Liver (tissue), 3 donors: ENCODE measurements around the gene TPX2.

ENCODE experiments used
- FOXA1 ChIP-seq: IDR thresholded peaks from 2 replicates; pipeline ENCODE4 v1.6.1; 2016; ENCODE audit warnings: antibody characterized with exemption
- JUND ChIP-seq, 2 donors: IDR thresholded peaks; 2 replicates each; pipeline ENCODE4 v1.6.1; 2016; ENCODE audit warnings: antibody characterized with exemption in 2 of 2
- RAD21 ChIP-seq, 2 donors: IDR thresholded peaks; 2 replicates each; pipeline ENCODE4 v1.6.1; 2016; ENCODE audit warnings: antibody characterized with exemption in 2 of 2, mild to moderate bottlenecking in 2 of 2
- TAF1 ChIP-seq: conservative IDR thresholded peaks from 2 replicates; pipeline ENCODE4 v1.6.1; 2016; ENCODE audit warnings: antibody characterized with exemption, mild to moderate bottlenecking
- YY1 ChIP-seq: IDR thresholded peaks from 2 replicates; pipeline ENCODE4 v1.6.1; 2016; ENCODE audit warnings: antibody characterized with exemption, mild to moderate bottlenecking
- TF ChIP-seq, protein P1 (sequence below): fragments of 150-350 bp; IDR thresholded peaks from 2 replicates; pipeline ENCODE4 v1.5.1; 2017; ENCODE audit warnings: improper control_type of control experiment, low read depth, low read length; ENCODE audit not compliant: missing input control
- TF ChIP-seq, protein P2 (sequence below): IDR thresholded peaks from 2 replicates; pipeline ENCODE4 v1.6.1; 2016; ENCODE audit warnings: antibody characterized with exemption, mild to moderate bottlenecking
- donor health status: healthy.
- donor health status: healthy.

DNA sequence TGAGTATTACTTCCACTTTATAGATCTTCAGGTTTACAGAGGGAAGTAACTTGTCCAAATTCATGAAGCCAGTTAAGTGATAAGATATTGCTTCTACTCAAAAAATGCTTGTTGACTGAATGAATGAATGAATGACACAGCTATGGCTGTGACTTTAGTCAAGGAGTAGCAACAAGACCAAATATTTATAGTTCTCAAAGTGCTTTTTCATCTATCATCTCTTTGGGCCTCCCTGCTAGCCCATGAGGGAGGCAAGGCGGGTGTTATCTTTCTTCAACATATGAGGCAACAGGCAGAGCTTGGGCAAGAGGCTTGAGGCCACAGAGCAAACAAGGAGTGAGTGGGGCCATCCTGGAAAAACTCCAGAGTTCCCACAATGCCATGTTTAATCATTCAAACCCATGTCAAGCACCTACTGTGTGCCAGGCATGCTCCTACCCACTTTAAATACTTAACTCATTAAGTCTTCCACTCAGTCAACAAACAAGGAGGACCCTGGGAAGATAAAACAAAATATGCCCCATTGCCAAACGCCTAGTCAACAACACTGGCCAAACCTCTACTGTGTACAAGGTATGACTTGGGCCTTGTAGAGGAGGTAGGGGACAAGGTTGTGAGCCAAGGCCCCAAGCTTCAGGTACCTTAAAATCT, 32.4 kb upstream of the TPX2 start:
- TF ChIP-seq, protein P1, sequence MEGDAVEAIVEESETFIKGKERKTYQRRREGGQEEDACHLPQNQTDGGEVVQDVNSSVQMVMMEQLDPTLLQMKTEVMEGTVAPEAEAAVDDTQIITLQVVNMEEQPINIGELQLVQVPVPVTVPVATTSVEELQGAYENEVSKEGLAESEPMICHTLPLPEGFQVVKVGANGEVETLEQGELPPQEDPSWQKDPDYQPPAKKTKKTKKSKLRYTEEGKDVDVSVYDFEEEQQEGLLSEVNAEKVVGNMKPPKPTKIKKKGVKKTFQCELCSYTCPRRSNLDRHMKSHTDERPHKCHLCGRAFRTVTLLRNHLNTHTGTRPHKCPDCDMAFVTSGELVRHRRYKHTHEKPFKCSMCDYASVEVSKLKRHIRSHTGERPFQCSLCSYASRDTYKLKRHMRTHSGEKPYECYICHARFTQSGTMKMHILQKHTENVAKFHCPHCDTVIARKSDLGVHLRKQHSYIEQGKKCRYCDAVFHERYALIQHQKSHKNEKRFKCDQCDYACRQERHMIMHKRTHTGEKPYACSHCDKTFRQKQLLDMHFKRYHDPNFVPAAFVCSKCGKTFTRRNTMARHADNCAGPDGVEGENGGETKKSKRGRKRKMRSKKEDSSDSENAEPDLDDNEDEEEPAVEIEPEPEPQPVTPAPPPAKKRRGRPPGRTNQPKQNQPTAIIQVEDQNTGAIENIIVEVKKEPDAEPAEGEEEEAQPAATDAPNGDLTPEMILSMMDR, result no peak
- TF ChIP-seq RAD21 (IDR thresholded peaks at IDR 0.05), result peak in 1 of 2 donors; percentile 14
- TF ChIP-seq YY1, result no peak
- TF ChIP-seq, protein P2, sequence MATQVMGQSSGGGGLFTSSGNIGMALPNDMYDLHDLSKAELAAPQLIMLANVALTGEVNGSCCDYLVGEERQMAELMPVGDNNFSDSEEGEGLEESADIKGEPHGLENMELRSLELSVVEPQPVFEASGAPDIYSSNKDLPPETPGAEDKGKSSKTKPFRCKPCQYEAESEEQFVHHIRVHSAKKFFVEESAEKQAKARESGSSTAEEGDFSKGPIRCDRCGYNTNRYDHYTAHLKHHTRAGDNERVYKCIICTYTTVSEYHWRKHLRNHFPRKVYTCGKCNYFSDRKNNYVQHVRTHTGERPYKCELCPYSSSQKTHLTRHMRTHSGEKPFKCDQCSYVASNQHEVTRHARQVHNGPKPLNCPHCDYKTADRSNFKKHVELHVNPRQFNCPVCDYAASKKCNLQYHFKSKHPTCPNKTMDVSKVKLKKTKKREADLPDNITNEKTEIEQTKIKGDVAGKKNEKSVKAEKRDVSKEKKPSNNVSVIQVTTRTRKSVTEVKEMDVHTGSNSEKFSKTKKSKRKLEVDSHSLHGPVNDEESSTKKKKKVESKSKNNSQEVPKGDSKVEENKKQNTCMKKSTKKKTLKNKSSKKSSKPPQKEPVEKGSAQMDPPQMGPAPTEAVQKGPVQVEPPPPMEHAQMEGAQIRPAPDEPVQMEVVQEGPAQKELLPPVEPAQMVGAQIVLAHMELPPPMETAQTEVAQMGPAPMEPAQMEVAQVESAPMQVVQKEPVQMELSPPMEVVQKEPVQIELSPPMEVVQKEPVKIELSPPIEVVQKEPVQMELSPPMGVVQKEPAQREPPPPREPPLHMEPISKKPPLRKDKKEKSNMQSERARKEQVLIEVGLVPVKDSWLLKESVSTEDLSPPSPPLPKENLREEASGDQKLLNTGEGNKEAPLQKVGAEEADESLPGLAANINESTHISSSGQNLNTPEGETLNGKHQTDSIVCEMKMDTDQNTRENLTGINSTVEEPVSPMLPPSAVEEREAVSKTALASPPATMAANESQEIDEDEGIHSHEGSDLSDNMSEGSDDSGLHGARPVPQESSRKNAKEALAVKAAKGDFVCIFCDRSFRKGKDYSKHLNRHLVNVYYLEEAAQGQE, result no peak
- TF ChIP-seq FOXA1, result no peak
- TF ChIP-seq TAF1, result no peak
- TF ChIP-seq JUND (IDR thresholded peaks at IDR 0.05), result no peak
